EL (cell line): Measurements from ENCODE around the gene BCL2.
A peak's percentile ranks its signal among the peaks of the same experiment; 100 is the strongest.

Source experiments
- DNase-seq: peaks from one replicate; pipeline ENCODE4 v3.0.0-alpha.2; 2016

The BCL2 gene

GRCh38 chr18:63179422-63179821 lies 140.1 kb downstream of the BCL2 start:
- no peak for DNase-seq

- no peak for DNase-seq
Observed at GRCh38 chr18:63178971-63179370, 140.6 kb downstream of the BCL2 start.

- no peak for DNase-seq
Observed at GRCh38 chr18:63177919-63178821, 141.4 kb downstream of the BCL2 start.

GRCh38 chr18:63177259-63177658 lies 142.3 kb downstream of the BCL2 start:
- no peak for DNase-seq

GRCh38 chr18:63175264-63175663 lies 144.3 kb downstream of the BCL2 start:
- no peak for DNase-seq

- no peak for DNase-seq
Observed at GRCh38 chr18:63173983-63174382, 145.6 kb downstream of the BCL2 start.

GRCh38 chr18:63169853-63170252 lies 149.7 kb downstream of the BCL2 start:
- DNase-seq, result no peak

GRCh38 chr18:63168287-63168686 lies 151.3 kb downstream of the BCL2 start:
- no peak for DNase-seq

GRCh38 chr18:63166142-63166541 lies 153.4 kb downstream of the BCL2 start:
- no peak for DNase-seq

- no peak for DNase-seq
Observed at GRCh38 chr18:63164396-63164795, 155.2 kb downstream of the BCL2 start.

GRCh38 chr18:63162271-63163014 lies 157.1 kb downstream of the BCL2 start:
- DNase-seq, result peak; percentile 21

- DNase-seq, result peak; percentile 87
Observed at GRCh38 chr18:63161761-63162195, 157.8 kb downstream of the BCL2 start.

GRCh38 chr18:63161032-63161760 lies 158.4 kb downstream of the BCL2 start:
- DNase-seq, result no peak

- DNase-seq, result no peak
Observed at GRCh38 chr18:63160172-63160995, 159.2 kb downstream of the BCL2 start.

GRCh38 chr18:63159590-63159989 lies 160.0 kb downstream of the BCL2 start:
- DNase-seq, result no peak

- no peak for DNase-seq
Observed at GRCh38 chr18:63158676-63159291, 160.8 kb downstream of the BCL2 start.

- DNase-seq, result no peak
Observed at GRCh38 chr18:63158012-63158631, 161.4 kb downstream of the BCL2 start.

- no peak for DNase-seq
Observed at GRCh38 chr18:63157293-63158011, 162.1 kb downstream of the BCL2 start.

GRCh38 chr18:63155910-63156773 lies 163.4 kb downstream of the BCL2 start:
- DNase-seq, result no peak
